ACHN (cell line): ENCODE measurements around the gene ZNF239.
"Not testable (repeated sequence)": the region's sequence is repeated elsewhere in the genome, so short reads cannot be mapped to it uniquely, and the experiment has no call there.

ENCODE experiments used
- DNase-seq: peaks from one replicate; pipeline ENCODE4 v3.0.0-alpha.2; 2015
- in situ Hi-C: cut with HindIII; loops from 2 replicates; pipeline ENCODE4 v1.10.0; 2017; ENCODE audit warnings: low sequenced_read_pairs, low pct_ligation_motif_present, low pct_unique_long_range_greater_than_20kb

Gene ZNF239

DNA sequence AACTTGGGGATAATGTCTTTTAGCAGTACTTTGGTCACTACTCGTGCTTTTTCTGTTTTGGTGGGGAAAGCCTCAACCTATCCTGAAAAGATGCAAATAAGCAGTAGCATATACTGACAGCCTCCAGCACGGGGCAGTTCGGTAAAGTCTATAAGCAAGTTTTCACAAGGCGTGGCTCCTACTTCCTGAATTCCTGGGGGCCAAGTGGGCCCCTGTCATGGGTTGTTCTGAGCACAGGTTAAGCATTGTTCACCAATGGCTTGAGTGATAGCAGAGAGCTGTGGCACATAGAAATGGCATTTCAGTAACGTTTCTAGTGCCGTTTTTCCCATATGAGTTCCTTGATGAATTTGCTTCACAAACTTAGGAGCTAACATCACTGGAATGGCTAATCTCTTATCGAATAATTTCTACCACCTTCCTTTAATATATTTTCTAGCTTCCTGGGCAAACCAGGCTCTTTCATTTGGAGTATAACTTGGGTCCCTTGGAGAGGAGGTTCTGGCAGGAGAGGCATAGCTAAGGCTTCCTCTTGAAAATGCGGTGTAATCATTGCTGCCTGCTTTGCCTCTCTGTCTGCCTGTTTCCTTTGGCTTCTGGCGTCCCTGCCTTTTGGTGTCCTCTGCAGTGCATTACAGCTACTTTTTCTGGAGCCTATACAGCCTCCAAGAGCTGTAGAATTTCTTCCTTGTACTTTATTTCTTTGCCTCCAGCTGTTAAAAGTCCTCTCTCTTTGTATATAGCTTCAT is 11.7 kb upstream of the ZNF239 start:
- in situ Hi-C loops = no loop called here

DNA sequence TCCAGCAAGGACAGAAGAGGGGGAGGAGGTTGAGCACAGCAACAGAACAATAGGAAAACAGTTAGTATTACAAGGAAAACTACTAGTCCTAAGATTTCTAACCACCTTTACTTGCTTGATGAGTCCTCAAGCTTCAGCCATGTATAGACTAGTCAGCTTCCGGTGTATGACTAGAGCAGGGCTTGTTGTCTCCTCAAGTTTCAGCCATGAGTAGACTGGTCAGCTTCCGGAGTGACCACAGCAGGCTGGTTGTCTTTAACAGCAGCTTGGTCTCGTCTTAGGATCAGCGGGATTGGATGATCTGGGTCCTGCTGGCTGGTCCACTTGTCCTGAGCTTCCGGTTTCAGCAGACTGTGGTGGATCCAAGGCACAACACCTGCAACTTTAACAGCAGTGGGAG is 10.6 kb upstream of the ZNF239 start:
- in situ Hi-C loops = no loop called here
- DNase-seq = no peak

More for the DNA sequence above, 11.7 kb upstream of the ZNF239 start:
- no peak for DNase-seq

DNA sequence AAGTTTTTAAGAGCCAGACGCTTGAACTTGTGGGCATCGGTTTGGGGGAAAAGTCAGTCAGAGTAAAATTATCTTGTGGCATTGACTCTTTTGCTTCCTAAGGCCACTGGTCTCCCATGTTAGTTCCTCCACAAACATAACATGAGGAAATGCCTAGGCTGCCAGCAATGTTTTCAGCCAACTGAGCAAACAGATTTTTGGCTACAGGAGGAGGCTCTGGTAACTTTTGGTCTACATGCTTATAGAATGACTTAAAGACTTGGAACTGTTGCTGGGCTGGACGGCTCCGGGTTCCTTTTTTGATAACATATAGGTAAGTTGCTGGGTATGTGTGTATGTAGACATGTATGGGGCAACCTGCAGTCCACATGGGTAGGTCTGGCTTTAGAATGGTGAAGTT is 9.6 kb upstream of the ZNF239 start:
- DNase-seq = no peak
- in situ Hi-C loops = no loop called here

DNA sequence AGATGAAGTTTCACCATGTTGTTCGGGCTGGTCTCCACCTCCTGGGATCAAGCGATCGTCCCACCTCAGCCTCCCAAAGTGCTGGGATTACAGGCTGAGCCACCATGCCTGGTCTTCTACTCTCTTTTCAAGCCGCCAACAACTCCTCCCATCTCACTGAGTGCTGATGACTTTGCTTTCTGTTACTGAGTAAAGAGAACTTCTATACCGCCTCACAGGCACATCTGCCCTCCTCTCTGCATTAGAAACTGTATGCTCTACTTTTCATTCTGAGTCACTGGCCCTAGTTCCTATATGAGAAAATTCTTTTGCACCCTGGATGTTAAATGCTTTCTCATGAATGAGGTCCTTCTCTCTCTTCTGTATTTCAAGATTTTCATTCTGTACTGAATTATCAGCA is 2.2 kb upstream of the ZNF239 start:
- in situ Hi-C loops = no loop called here
- DNase-seq = no peak

DNA sequence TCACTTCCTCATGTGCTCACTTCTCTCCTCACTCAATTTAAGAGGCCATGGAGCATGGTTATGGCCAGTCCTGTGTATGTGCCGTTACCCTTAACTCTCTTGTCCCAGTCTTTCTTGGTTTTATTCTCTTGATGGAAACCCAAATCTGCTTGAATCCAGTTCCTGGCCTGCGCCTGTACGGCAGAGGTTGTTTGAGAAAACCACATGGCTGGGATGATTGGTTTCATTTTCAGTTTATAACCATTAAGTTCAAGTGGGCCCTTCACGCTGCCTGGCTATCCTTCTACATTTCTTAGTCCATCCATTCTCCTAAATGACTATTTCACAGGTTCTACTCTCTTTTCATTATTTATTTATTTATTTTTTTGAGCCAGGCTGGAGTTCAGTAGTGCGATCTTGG is 1.6 kb upstream of the ZNF239 start:
- DNase-seq = no peak
- in situ Hi-C loops = no loop called here

DNA sequence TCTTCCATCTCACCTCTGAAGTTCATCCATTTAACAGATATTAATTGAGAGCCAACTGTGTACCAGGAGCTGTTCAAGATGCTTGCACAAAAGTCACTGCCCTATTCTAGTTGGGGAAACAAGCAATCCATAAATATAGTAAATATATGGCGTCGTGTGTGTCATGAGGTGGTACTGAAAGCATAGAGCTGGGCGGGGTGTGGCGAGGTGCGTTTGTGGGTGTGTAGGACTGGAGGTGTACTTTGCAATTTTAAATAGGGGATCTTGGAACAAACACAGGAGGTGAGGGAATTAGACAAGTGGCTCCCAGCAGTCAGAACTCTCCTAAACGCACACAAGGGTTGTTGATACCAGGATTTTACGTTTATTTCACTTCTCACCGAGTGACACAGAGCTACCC is 490 bp upstream of the ZNF239 start:
- no peak for DNase-seq
- in situ Hi-C loops = no loop called here

DNA sequence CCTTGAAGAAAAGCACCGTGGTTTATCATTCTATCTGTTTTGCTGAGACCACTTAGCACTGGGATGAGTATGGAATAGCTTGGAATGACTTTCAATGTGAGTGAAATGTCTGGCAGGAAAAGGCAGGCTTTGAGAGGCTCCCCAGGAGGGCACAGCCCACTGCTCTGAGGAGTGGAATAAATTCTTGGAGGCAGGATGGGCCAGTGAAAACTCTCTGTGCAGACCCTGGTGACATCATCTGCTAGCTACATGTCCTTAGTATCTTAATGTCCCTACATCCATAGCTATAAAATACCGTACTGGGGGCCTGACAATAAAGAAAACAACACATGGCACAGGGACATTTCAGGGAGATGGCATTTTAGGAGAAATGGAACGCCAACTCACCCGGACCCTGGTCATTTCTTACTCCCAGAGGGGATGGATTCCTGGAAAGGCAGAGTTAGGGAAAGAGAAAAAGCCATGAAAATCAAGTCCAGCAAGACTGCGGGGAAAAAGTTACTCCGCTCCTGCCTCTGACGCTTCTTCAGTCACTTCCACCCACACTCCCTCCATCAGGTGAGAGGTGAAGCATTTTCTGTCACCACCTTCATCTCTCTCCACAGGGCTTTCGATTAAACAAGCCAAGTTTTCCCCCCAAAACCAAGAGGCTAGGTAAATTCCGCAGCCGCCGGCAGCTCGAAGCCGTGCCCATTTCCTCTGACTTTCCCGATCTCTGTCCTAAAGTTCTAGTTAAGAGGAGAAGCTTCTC is 991 bp downstream of the ZNF239 start:
- in situ Hi-C loops = no loop called here
- DNase-seq = no peak

DNA sequence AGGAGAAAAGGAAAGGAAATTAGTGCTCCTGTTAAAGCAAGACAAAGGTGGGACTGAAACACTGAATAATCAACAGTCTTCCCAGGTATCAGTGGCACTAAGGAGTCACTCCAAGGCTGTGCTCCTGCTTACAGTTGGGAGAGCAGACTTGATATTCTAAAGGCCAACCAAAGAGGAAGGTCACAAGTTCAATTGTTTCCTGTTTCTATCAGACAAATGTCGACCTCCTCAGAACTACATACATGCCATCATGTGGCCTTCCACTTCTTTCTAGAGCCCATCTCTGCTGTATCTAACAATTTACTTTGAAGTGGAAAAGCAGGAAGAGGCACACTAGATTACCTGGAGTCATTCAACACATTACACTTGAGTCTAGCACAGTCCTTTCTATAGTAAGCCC is 3.4 kb downstream of the ZNF239 start:
- no peak for DNase-seq
- in situ Hi-C loops = no loop called here

DNA sequence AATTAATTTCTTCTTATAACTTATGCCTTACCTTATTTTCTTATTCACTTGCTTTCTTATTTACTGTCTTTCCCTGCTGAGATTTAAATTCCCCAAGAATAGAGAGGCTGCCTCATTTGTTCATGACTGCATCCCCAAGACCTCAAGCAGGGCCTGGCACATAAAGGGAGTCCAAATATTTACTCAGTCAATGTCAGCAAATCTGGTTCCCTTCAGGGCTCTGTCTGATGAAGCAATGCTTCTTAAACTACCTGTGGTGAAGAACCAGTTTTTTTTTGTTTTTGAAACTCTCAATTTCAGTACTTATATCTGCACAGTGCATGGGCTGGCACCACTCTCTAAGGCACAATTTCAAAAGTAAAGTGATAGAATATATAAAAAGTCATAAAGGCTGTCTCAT is 4.7 kb downstream of the ZNF239 start:
- no peak for DNase-seq

DNA sequence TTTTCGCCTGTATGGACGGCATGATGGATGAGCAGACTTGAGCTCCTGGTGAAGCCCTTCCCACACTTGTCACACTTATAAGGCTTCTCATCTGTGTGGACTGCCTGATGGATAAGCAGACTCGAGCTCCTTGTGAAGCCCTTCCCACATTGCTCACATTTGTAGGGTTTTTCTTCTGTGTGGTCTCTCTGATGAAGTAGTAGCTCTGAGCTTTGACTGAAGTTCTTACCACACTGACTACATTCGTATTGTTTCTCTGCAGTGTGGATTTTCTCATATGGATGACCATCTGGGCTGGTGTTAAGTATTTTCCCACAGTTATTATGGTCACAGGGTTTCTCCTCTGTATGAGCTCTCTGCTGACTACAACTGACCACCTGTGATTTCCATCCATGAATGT is 17.2 kb downstream of the ZNF239 start:
- in situ Hi-C loops = no loop called here
- DNase-seq = no peak

More for the DNA sequence above, 4.7 kb downstream of the ZNF239 start:
- in situ Hi-C loops = no loop called here

DNA sequence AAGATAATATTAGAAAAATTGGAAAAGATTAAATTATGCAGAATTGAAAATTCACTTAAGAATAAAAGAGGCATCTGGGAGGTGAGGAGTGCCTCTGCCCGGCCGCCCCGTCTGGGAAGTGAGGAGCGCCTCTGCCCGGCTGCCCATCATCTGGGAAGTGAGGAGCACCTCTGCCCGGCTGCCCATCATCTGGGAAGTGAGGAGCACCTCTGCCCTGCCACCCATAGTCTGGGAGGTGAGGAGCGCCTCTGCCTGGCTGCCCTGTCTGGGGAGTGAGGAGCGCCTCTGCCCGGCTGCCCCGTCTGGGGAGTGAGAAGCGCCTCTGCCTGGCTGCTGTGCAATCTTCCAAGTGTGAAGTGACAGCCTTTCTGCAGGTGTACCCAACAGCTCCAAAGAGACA is 30.7 kb downstream of the ZNF239 start:
- in situ Hi-C loops, DNase-seq: not testable (repeated sequence)

DNA sequence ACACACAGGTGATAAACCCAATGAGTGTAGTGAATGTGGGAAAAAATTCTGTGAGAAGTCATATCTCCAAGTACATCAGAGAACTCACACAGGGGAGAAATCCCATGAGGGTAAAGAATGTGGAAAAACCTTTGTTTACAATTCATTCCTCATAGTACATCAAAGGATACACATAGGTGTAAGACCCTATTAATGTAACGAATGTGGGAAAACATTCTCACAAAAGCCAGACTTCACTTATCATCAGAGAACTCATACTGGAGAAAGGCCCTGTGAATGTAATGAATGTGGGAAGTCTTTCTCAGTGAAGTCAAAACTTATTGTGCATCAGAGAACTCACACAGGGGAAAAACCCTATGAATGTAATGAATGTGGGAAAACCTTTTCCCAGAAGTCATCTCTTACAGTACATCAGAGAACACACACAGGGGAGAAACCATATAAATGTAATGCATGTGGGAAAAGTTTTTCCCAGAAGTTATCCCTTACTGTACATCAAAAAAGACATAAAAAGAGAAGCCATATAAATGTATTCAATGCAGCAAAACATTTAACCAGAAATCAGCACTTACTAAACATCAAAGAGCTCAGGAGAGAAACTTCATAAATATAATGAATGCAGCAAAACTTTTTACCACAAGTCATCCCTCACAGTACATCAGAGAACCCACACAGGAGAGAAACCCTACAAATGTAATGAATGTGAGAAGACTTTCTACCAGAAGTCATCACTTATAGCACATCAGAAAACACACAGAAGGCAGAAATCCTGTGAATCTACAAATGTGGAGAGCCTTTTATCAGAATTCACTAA is 49.8 kb downstream of the ZNF239 start:
- in situ Hi-C loops = no loop called here
- DNase-seq = no peak
